ENCODE measurements around the gene CDY2B.
"Not testable (repeated sequence)": the region's sequence is repeated elsewhere in the genome, so short reads cannot be mapped to it uniquely, and the experiment has no call there.

GRCh38 chrY:17870737-17871136 is 9.3 kb downstream of the CDY2B start:
- not testable (repeated sequence) for TF ChIP-seq CTCF, POLR2AphosphoS5, POLR2A (IDR thresholded peaks at IDR 0.05)
